Fibroblast of lung (primary cell): ENCODE results near the gene KCNJ2. TPM values are rescaled to one million over a fixed set of nuclear protein-coding genes. Genes with fewer than 3 reads are reported as not detected.

Experiments
- DNase-seq, 2 donors: peaks; one replicate each; pipeline versions ENCODE4 v3.0.0 to v3.0.0-alpha.2; 2010; ENCODE audit warnings: low read depth in 2 of 2
- H2AFZ ChIP-seq: 2 replicates; pipeline ENCODE4 v1.5.1; 2012; ENCODE audit warnings: low read length, control low read depth, inconsistent platforms
- H3K27ac ChIP-seq: 2 replicates; pipeline ENCODE4 v1.5.1; 2011; ENCODE audit warnings: low read length, control low read depth; ENCODE audit not compliant: insufficient read depth
- H3K27me3 ChIP-seq: 2 replicates; pipeline ENCODE4 v1.5.1; 2011; ENCODE audit warnings: mild to moderate bottlenecking, low read length; ENCODE audit not compliant: control insufficient read depth, insufficient read depth
- H3K36me3 ChIP-seq: 2 replicates; pipeline ENCODE4 v1.5.1; 2011; ENCODE audit warnings: low read length; ENCODE audit not compliant: control insufficient read depth, insufficient read depth
- H3K4me1 ChIP-seq: 2 replicates; pipeline ENCODE4 v1.5.1; 2011; ENCODE audit warnings: low read length; ENCODE audit not compliant: control insufficient read depth, insufficient read depth; ENCODE audit errors: extremely low read depth
- H3K4me2 ChIP-seq: 2 replicates; pipeline ENCODE4 v1.5.1; 2011; ENCODE audit warnings: low read length, control low read depth; ENCODE audit not compliant: insufficient read depth; ENCODE audit errors: extremely low read depth
- H3K4me3 ChIP-seq, 4 experiments: fragments of 200-600 bp in 1 of 4; sonication (generic) in 1 of 4; replicated peaks in 1 of 4; 2 replicates each; pipeline ENCODE4 v1.5.1; 2011 to 2016; ENCODE audit warnings: low read length in 4 of 4, low read depth in 3 of 4, mild to moderate bottlenecking in 3 of 4, control low read depth in 2 of 4, inconsistent platforms in 1 of 4, mixed read lengths in 1 of 4; ENCODE audit not compliant: insufficient read depth in 1 of 4; ENCODE audit errors: control extremely low read depth in 1 of 4
- H3K79me2 ChIP-seq: 2 replicates; pipeline ENCODE4 v1.5.1; 2012; ENCODE audit warnings: mild to moderate bottlenecking, low read length, inconsistent platforms; ENCODE audit not compliant: control insufficient read depth, insufficient read depth
- H3K9ac ChIP-seq: 2 replicates; pipeline ENCODE4 v1.5.1; 2011; ENCODE audit warnings: mild to moderate bottlenecking, low read length, control low read depth; ENCODE audit not compliant: insufficient read depth
- H3K9me3 ChIP-seq: 2 replicates; pipeline ENCODE4 v1.5.1; 2012; ENCODE audit warnings: low read depth, low read length; ENCODE audit not compliant: control insufficient read depth, insufficient read depth
- H4K20me1 ChIP-seq: 2 replicates; pipeline ENCODE4 v1.5.1; 2011; ENCODE audit warnings: low read length; ENCODE audit not compliant: control insufficient read depth, insufficient read depth; ENCODE audit errors: extremely low read depth
- EZH2 ChIP-seq: IDR thresholded peaks from 2 replicates; pipeline ENCODE4 v1.5.1; 2012; ENCODE audit warnings: low read length, control low read depth, mild to moderate bottlenecking; ENCODE audit errors: missing control alignments
- polyA plus RNA-seq, 2 donors: library from polyadenylated mRNA; depleted of rRNA in 1 of 2; stranded (reverse) in 1 of 2; unstranded in 1 of 2; fragments of >200 nt; gene quantifications; 2 replicates each; pipeline ENCODE4 v1.2.1, GENCODE V29; 2011 to 2012; ENCODE audit warnings: missing spikeins in 1 of 2
- total RNA-seq: library from RNA; depleted of rRNA; stranded (reverse); fragments of >200 nt; gene quantifications from 2 replicates; pipeline ENCODE4 v1.2.1, GENCODE V29; 2014
- TF ChIP-seq, protein P1 (sequence below), 2 donors: IDR thresholded peaks in 1 of 2; conservative IDR thresholded peaks in 1 of 2; 1 replicate in 1 of 2; 2 replicates in 1 of 2; pipeline ENCODE4 v1.5.1; 2011 to 2012; ENCODE audit warnings: low read length in 2 of 2, control low read depth in 1 of 2, inconsistent platforms in 1 of 2, low read depth in 1 of 2, mild to moderate bottlenecking in 1 of 2

The KCNJ2 gene
- total and polyA plus RNA-seq, 2 donors (not counting 1 experiment from before 2014, with no cell fraction given) = 6.6 to 48.1 TPM

DNA sequence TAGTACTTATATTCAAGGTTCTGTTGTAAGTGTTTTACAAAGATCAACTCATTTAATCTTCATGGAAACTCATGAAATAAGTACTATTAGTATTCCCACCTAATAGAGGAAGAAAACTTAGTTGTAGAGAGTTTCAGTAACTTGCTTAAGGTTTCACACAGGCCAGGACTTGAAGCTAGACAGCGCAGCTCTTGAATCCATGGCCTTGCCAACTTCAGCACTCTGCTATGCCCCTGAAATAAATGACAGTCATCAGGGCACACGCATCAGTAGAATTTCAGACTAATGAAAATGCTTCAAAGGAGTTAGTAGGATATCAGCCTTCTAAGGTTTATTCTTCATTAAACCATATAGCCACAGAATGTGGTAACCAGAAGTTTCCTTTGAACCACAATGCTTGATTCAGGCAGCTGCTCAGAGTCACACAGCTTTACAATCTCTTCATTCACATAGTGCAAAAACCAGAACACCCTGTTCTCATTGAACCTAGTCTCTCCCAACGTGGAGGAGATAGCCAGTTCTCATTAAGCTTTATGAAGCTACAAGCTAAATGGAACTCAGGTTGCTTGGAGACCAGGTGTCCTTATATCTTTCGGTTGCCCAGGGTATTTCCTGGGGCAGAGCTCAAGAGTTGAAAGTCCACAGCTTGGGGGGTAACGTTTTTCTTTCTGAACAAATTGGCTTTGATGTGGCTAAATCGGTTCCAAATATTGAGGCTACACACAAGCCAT, 39.7 kb downstream of the KCNJ2 start:
- Histone ChIP-seq H3K4me2 (no peak overlapping the region), H3K36me3 (no peaks in the 10 kb centered on the region), H3K27ac (no peak overlapping the region), H2AFZ (no peak overlapping the region), H3K4me1 (no peaks in the 10 kb centered on the region), H3K4me3 (no peak overlapping the region), H3K79me2 (no peaks in the 10 kb centered on the region), H3K9ac (no peak overlapping the region), H4K20me1 (no peaks in the 10 kb centered on the region), H3K9me3 (no peaks in the 10 kb centered on the region), H3K27me3 (no peaks in the 10 kb centered on the region)
- TF ChIP-seq, protein P1, sequence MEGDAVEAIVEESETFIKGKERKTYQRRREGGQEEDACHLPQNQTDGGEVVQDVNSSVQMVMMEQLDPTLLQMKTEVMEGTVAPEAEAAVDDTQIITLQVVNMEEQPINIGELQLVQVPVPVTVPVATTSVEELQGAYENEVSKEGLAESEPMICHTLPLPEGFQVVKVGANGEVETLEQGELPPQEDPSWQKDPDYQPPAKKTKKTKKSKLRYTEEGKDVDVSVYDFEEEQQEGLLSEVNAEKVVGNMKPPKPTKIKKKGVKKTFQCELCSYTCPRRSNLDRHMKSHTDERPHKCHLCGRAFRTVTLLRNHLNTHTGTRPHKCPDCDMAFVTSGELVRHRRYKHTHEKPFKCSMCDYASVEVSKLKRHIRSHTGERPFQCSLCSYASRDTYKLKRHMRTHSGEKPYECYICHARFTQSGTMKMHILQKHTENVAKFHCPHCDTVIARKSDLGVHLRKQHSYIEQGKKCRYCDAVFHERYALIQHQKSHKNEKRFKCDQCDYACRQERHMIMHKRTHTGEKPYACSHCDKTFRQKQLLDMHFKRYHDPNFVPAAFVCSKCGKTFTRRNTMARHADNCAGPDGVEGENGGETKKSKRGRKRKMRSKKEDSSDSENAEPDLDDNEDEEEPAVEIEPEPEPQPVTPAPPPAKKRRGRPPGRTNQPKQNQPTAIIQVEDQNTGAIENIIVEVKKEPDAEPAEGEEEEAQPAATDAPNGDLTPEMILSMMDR (conservative IDR thresholded peaks at IDR 0.05 in 1 of 2, IDR thresholded peaks at IDR 0.05 in 1 of 2; ENCODE audit: low read depth in 1 of 2, low read length in 2 of 2) = no peak
- TF ChIP-seq EZH2 = no peak
- no peak for DNase-seq

- TF ChIP-seq, protein P1 (conservative IDR thresholded peaks at IDR 0.05 in 1 of 2, IDR thresholded peaks at IDR 0.05 in 1 of 2; ENCODE audit: low read depth in 1 of 2, low read length in 2 of 2) = no peak
- no peak for TF ChIP-seq EZH2
- Histone ChIP-seq H3K9ac (no peak overlapping the region), H3K4me3 (no peak overlapping the region), H3K27ac (no peak overlapping the region), H3K4me1 (no peaks in the 10 kb centered on the region), H3K9me3 (no peaks in the 10 kb centered on the region), H3K36me3 (no peaks in the 10 kb centered on the region), H3K79me2 (no peaks in the 10 kb centered on the region), H2AFZ (no peak overlapping the region), H3K4me2 (no peak overlapping the region), H4K20me1 (no peaks in the 10 kb centered on the region), H3K27me3 (no peaks in the 10 kb centered on the region)
- no peak for DNase-seq
These were observed 46.3 kb downstream of the KCNJ2 start for GRCh38 chr17:70215656-70216055.

DNA sequence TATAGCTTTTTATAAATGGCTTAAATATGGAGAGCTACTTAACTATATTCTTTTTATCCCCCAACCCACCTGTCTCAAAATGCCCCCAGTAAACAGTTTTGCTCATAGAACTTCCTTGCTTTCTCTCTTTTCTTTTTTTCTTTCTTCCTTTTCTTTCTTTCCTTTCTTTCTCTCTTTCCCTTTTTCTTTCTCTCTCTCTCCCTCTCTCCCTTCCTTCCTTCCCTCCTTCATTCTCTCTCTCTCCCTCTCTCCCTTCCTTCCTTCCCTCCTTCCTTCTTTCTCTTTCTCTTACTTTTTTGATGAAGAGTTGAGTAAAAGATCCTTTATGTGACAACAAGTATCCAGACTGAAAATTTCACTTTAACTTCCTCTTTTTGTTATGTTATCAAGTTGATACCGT, 48.2 kb downstream of the KCNJ2 start:
- no peak for DNase-seq
- Histone ChIP-seq H3K27me3 (no peaks in the 10 kb centered on the region), H3K4me1 (no peaks in the 10 kb centered on the region), H3K9ac (no peak overlapping the region), H3K9me3 (no peaks in the 10 kb centered on the region), H3K4me2 (no peak overlapping the region), H2AFZ (no peak overlapping the region), H3K27ac (no peak overlapping the region), H4K20me1 (no peaks in the 10 kb centered on the region), H3K4me3 (no peak overlapping the region), H3K36me3 (no peaks in the 10 kb centered on the region), H3K79me2 (no peaks in the 10 kb centered on the region)
- no peak for TF ChIP-seq EZH2
- TF ChIP-seq, protein P1 (conservative IDR thresholded peaks at IDR 0.05 in 1 of 2, IDR thresholded peaks at IDR 0.05 in 1 of 2; ENCODE audit: low read depth in 1 of 2, low read length in 2 of 2) = no peak
